OCI-LY1 (cell line): ENCODE measurements around the gene DUSP9.
"Not testable (repeated sequence)": the region's sequence is repeated elsewhere in the genome, so short reads cannot be mapped to it uniquely, and the experiment has no call there.

Experiments used
- H2AFZ ChIP-seq: fragments of 200-600 bp; sonication (generic), shearing (Covaris generic); 2 replicates; pipeline ENCODE4 v1.6.0; 2014; ENCODE audit warnings: antibody characterized with exemption, mild to moderate bottlenecking, low read length
- H3F3A ChIP-seq: fragments of 200-600 bp; sonication (generic), shearing (Covaris generic); 2 replicates; pipeline ENCODE4 v1.6.0; 2014; ENCODE audit warnings: mild to moderate bottlenecking, antibody characterized with exemption, low read length, moderate library complexity; ENCODE audit not compliant: insufficient read depth
- H3K27ac ChIP-seq: fragments of 200-600 bp; sonication (generic); 2 replicates; pipeline ENCODE4 v1.5.1; 2014; ENCODE audit warnings: low read length, mixed run types, mild to moderate bottlenecking, low read depth; ENCODE audit not compliant: poor library complexity, severe bottlenecking
- H3K27me3 ChIP-seq: fragments of 200-600 bp; sonication (generic); 2 replicates; pipeline ENCODE4 v1.6.0; 2014; ENCODE audit warnings: antibody characterized with exemption, mild to moderate bottlenecking, low read length, moderate library complexity; ENCODE audit not compliant: insufficient read depth
- H3K36me3 ChIP-seq: fragments of 200-600 bp; sonication (generic); 2 replicates; pipeline ENCODE4 v1.6.1; 2014; ENCODE audit warnings: mild to moderate bottlenecking, antibody characterized with exemption, low read length, moderate library complexity, mixed read lengths; ENCODE audit not compliant: insufficient read depth
- H3K4me1 ChIP-seq: fragments of 200-600 bp; sonication (generic); 2 replicates; pipeline ENCODE4 v1.5.1; 2014; ENCODE audit warnings: mild to moderate bottlenecking, low read length, moderate library complexity; ENCODE audit not compliant: insufficient read depth, severe bottlenecking
- H3K4me2 ChIP-seq: fragments of 200-600 bp; sonication (generic), shearing (Covaris generic); 2 replicates; pipeline ENCODE4 v1.6.1; 2014; ENCODE audit warnings: low read length
- H3K4me3 ChIP-seq: fragments of 200-600 bp; sonication (generic); 2 replicates; pipeline ENCODE4 v1.5.1; 2014; ENCODE audit warnings: low read length, low read depth, mild to moderate bottlenecking, mixed read lengths; ENCODE audit not compliant: poor library complexity, severe bottlenecking
- H3K79me2 ChIP-seq: fragments of 200-600 bp; shearing (Covaris generic); 2 replicates; pipeline ENCODE4 v1.6.1; 2016; ENCODE audit warnings: mixed run types, low read length, mixed read lengths; ENCODE audit not compliant: insufficient read depth
- H3K9ac ChIP-seq: fragments of 200-600 bp; sonication (generic), shearing (Covaris generic); 2 replicates; pipeline ENCODE4 v1.6.1; 2014; ENCODE audit warnings: mild to moderate bottlenecking, low read length, mixed read lengths
- H3K9me2 ChIP-seq: fragments of 200-600 bp; sonication (generic), shearing (Covaris generic); 2 replicates; pipeline ENCODE4 v1.6.1; 2014; ENCODE audit warnings: low read depth, mild to moderate bottlenecking, low read length, mixed read lengths
- H3K9me3 ChIP-seq: fragments of 200-600 bp; shearing (Covaris generic); 2 replicates; pipeline ENCODE4 v1.6.1; 2014; ENCODE audit warnings: low read length, mixed read lengths
- H4K20me1 ChIP-seq: fragments of 200-600 bp; sonication (generic), shearing (Covaris generic); 2 replicates; pipeline ENCODE4 v1.6.0; 2016; ENCODE audit warnings: mild to moderate bottlenecking, low read length; ENCODE audit not compliant: insufficient read depth
- EZH2 ChIP-seq: fragments of 200-600 bp; sonication (generic), shearing (Covaris generic); IDR thresholded peaks from 2 replicates; pipeline ENCODE4 v1.8.0; 2017; ENCODE audit warnings: borderline replicate concordance, mixed run types, mild to moderate bottlenecking, antibody characterized with exemption, low read length, moderate library complexity, mixed read lengths
- TF ChIP-seq, protein P1 (sequence below): fragments of 200-600 bp; sonication (generic), shearing (Covaris generic); IDR thresholded peaks from 2 replicates; pipeline ENCODE4 v1.5.1; 2017; ENCODE audit warnings: mild to moderate bottlenecking, antibody characterized with exemption, low read length, moderate library complexity, mixed read lengths

Gene DUSP9

GRCh38 chrX:153688911-153689590 is 42.0 kb downstream of the DUSP9 start:
- H3K27ac ChIP-seq = no peak overlapping the region
- H3K4me2 ChIP-seq = no peak overlapping the region
- H3K9ac ChIP-seq = no peak overlapping the region

GRCh38 chrX:153689654-153690465 is 42.9 kb downstream of the DUSP9 start:
- Histone ChIP-seq H3K4me3 (no peak overlapping the region), H3K9me3 (no peaks in the 10 kb centered on the region), H3K4me1 (no peaks in the 10 kb centered on the region), H3K79me2 (no peaks in the 10 kb centered on the region), H2AFZ (no peak overlapping the region), H4K20me1 (no peaks in the 10 kb centered on the region), H3K4me2 (no peak overlapping the region), H3K27me3 (no peaks in the 10 kb centered on the region), H3K9me2 (no peaks in the 10 kb centered on the region), H3K36me3 (no peaks in the 10 kb centered on the region), H3K27ac (no peak overlapping the region), H3K9ac (no peak overlapping the region), H3F3A (no peaks in the 10 kb centered on the region)
- TF ChIP-seq, protein P1, sequence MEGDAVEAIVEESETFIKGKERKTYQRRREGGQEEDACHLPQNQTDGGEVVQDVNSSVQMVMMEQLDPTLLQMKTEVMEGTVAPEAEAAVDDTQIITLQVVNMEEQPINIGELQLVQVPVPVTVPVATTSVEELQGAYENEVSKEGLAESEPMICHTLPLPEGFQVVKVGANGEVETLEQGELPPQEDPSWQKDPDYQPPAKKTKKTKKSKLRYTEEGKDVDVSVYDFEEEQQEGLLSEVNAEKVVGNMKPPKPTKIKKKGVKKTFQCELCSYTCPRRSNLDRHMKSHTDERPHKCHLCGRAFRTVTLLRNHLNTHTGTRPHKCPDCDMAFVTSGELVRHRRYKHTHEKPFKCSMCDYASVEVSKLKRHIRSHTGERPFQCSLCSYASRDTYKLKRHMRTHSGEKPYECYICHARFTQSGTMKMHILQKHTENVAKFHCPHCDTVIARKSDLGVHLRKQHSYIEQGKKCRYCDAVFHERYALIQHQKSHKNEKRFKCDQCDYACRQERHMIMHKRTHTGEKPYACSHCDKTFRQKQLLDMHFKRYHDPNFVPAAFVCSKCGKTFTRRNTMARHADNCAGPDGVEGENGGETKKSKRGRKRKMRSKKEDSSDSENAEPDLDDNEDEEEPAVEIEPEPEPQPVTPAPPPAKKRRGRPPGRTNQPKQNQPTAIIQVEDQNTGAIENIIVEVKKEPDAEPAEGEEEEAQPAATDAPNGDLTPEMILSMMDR = no peak
- TF ChIP-seq EZH2 = no peak

More at GRCh38 chrX:153688911-153689590, 42.0 kb downstream of the DUSP9 start:
- H3K9me3 ChIP-seq = no peaks in the 10 kb centered on the region
- H3K79me2 ChIP-seq = no peaks in the 10 kb centered on the region
- H3K36me3 ChIP-seq = no peaks in the 10 kb centered on the region
- H3K4me1 ChIP-seq = no peaks in the 10 kb centered on the region
- H3K4me3 ChIP-seq = no peak overlapping the region
- no peaks in the 10 kb centered on the region for H3K9me2 ChIP-seq
- H3K27me3 ChIP-seq = no peaks in the 10 kb centered on the region
- no peaks in the 10 kb centered on the region for H3F3A ChIP-seq
- H2AFZ ChIP-seq = no peak overlapping the region
- no peaks in the 10 kb centered on the region for H4K20me1 ChIP-seq
- TF ChIP-seq, protein P1 = no peak
- TF ChIP-seq EZH2 = no peak

GRCh38 chrX:153690466-153690865 is 43.5 kb downstream of the DUSP9 start:
- Histone ChIP-seq H3K4me2 (no peak overlapping the region), H3K27me3 (no peaks in the 10 kb centered on the region), H3K36me3 (no peaks in the 10 kb centered on the region), H3K9ac (no peak overlapping the region), H2AFZ (no peak overlapping the region), H3F3A (no peaks in the 10 kb centered on the region), H3K4me3 (no peak overlapping the region), H3K4me1 (no peaks in the 10 kb centered on the region), H3K79me2 (no peaks in the 10 kb centered on the region), H4K20me1 (no peaks in the 10 kb centered on the region), H3K9me3 (no peaks in the 10 kb centered on the region), H3K9me2 (no peaks in the 10 kb centered on the region), H3K27ac (no peak overlapping the region)
- TF ChIP-seq, protein P1 = no peak
- TF ChIP-seq EZH2 = no peak

DNA sequence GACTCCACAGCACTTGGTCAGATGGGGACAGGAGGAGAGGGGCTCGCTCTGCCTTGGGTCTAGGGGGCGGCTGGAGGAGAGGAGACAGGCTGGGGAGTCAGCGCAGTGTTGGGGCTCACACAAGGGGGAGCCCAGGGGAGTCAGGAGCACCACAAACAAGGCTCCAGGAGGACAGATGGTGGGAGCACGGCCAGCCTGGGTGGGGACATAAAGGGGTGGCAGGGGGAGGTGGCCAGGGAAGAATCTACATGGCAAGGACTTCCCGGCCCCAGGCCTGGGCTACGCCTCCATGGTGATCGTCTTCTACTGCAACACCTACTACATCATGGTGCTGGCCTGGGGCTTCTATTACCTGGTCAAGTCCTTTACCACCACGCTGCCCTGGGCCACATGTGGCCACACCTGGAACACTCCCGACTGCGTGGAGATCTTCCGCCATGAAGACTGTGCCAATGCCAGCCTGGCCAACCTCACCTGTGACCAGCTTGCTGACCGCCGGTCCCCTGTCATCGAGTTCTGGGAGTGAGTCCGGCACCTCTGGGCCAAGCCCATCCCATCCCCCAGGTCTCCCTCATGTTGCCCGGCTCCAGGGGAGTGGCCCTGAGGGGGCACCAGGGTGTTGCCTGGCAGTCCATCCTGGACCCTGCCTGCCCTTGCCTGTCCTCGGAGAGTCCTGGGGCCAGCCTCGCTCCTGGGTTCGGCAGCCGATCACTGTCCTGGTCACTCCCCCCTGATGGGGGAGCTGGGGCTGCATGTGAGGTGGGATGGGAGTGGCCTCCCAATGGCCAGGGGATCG is 44.2 kb downstream of the DUSP9 start:
- not testable (repeated sequence) for H3K27ac ChIP-seq, H3K9me3 ChIP-seq, H2AFZ ChIP-seq, H3K79me2 ChIP-seq, H3F3A ChIP-seq, H3K9me2 ChIP-seq, H3K4me1 ChIP-seq, H4K20me1 ChIP-seq, H3K27me3 ChIP-seq, H3K4me2 ChIP-seq, H3K4me3 ChIP-seq, H3K36me3 ChIP-seq, H3K9ac ChIP-seq
